Islet precursor cell (in vitro differentiated cells): ENCODE measurements around the gene INPP1.
"Not testable (repeated sequence)": the region's sequence is repeated elsewhere in the genome, so short reads cannot be mapped to it uniquely, and the experiment has no call there.

Experiments
- DNase-seq: peaks from one replicate; pipeline ENCODE4 v3.0.0-alpha.2; 2018

INPP1 gene

DNA sequence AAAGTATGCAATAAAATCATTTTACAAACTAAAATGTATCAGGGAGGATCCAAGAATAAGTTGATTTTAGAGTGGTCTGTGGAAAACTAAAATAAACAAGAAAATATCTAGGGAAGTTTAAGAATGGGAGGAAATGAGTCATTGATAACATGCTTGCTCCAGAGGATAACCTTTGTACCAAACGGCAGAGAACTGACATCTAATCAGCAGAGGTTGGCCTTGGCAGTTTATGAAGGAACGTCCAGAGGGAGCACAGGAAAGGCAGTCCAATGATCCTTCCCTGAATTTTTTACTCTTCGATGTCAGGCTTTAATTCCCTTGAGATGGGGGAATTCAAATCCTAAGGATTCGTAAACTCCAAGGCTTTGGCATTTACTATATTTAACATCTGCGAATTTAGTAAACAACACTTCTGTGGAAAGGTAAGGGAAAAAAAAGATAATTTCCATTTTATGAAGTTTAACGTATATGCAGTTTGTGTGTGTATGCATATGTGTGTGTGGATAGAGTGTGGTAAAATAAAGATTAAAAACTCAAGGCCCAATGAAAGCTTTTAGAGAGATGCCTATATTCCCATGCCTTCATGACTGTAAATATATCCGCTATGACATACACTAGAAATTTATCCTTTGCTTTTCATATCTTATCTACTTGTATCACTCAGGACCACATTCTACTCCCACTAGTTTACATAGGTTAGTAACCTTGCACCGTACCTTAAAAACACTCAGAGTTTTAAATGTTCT, 8.7 kb upstream of the INPP1 start:
- DNase-seq, result no peak

GRCh38 chr2:190335225-190335559, 8.2 kb upstream of the INPP1 start:
- DNase-seq, result no peak

DNA sequence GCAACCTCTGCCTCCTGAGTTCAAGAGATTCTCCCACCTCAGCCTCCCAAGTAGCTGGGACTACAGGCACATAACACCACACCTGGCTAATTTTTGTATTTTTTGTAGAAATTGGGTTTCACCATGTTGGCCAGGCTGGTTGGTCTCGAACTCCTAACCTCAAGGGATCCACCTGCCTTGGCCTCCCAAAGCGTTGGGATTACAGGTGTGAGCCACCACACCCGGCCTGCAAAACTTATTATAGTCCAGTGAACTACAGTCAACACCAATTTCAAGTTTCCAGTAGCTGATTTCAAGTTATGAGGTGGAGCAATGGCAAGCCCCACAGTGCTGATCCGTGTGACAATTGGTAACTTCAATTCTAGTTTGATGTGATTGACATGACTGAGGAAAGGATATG, 7.8 kb upstream of the INPP1 start:
- not testable (repeated sequence) for DNase-seq

GRCh38 chr2:190336420-190336819, 7.0 kb upstream of the INPP1 start:
- no peak for DNase-seq

GRCh38 chr2:190338453-190338852, 4.9 kb upstream of the INPP1 start:
- no peak for DNase-seq

- DNase-seq, result no peak
Observed at GRCh38 chr2:190339394-190339793, 4.0 kb upstream of the INPP1 start.

DNA sequence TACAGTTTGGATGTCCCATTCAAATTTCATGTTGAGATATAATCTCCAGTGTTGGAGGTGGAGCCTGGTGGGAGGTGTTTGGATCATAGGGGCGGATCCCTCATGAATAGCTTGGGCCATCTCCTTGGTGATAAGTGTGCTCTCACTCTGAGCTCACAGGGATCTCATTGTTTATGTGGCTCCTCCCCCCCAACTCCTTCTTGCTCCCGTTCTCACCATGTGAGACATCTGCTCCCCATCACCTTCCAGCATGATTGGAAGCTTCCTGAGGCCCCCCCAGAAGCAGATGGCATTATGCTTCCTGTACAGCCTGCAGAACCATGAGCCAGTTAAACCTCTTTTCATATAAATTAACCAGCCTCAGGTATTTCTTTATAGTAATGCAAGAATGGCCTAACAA, 3.0 kb upstream of the INPP1 start:
- peak; percentile 64 for DNase-seq

GRCh38 chr2:190342611-190343010, 778 bp upstream of the INPP1 start:
- DNase-seq, result no peak

- no peak for DNase-seq
Observed at GRCh38 chr2:190343089-190343535, 277 bp upstream of the INPP1 start.

DNA sequence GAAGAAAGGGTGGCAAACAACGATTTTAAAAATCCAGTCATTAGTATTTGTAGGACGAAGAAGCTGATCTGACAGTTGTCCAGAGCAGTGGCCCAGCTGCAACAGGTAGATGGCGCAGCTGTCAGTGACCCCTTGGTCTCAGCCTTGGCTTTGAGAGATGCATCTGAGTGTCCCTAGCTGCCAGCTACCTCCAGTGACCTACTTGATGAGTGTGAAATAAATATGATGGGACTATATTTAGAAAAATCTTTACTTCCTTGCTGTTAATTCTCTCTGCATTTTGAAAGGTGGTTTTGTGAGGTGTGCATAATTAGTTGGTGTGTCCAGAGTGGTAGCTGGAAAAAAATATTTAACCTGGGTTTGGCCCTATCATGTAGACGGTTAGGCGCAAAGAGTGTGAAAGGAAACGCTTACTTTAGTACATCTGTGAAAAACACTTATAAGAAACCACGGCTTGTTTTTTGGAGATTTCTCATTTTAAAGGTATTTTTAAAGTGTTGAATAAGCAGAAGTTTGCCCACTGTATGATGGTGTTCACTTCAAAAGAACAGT, 963 bp downstream of the INPP1 start:
- DNase-seq, result peak; percentile 77

- no peak for DNase-seq
Observed at GRCh38 chr2:190350371-190350770, 7.0 kb downstream of the INPP1 start.

- no peak for DNase-seq
Observed at GRCh38 chr2:190351955-190352354, 8.6 kb downstream of the INPP1 start.

DNA sequence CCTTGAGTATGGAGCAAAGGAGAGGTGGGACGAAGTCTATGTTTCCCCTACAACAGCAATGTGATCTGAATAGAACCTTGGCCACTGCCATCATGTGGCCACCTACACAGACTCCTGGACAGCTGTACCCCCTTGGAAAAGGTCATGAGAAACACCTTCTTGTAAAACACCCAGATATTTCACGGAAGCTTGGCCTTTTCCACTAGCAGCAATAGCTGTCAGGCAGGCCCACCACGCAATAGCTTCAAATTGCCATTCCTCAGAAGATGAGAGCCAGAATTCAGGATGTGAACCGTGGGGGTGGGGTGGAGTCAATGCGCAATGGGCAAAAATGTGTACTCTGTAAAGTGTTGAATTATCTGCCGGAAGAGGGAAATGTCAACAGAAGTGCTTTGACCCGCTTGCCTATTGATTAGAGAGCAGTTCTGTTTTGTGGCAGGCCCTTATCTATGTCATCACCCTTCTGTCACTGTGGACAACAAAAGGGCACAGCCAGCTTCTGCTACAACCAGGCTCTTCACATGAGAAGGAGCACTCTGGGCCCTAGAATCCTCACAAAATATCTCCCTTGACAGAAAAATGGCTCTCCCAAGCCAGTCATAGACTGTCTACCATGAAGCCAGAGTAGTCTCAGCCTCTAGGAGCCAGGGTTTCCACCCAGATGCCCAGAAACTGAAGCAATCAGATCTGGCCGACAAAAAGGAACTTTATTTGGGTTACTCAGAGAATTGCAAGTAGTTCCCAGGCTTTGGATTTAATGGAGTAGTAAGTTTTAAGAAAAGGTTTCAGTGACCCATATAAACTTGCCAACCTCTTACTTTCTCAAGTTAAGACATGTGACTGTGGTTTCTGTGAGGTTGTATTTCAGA, 9.5 kb downstream of the INPP1 start:
- no peak for DNase-seq

GRCh38 chr2:190353537-190353899, 10.1 kb downstream of the INPP1 start:
- no peak for DNase-seq

GRCh38 chr2:190354003-190354690, 10.8 kb downstream of the INPP1 start:
- no peak for DNase-seq

DNA sequence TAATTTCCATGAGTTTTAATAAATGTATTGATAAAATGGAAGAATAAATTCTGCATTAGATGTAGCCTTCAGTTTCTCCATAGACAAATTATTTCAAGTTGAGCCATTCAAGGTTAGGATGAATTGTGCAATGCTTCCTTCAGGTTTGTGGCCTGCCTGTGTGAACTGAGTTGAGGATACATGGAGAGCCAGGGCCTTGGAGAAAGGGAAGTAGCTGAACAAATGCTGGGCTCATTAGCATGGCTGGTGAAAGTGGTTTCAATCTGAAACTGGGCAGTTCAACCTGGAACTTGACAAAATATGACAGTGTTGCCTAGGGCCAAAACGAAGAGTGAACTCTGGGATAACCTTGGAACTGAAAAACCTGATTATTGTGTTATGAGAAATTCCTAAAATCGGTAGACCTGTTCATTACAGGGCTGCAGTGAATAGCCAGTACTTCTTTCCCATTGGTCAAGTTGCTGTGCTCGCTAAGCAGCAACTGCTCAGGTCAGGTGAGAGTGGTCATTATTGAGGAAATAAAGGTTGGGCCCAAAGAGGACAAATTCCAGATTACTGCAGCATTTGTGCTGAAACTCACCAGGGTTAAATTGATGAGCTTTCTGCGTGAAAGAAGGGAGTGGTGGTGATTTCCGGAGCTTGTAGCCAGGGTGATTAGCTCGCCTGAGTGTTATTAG, 12.7 kb downstream of the INPP1 start:
- no peak for DNase-seq

DNA sequence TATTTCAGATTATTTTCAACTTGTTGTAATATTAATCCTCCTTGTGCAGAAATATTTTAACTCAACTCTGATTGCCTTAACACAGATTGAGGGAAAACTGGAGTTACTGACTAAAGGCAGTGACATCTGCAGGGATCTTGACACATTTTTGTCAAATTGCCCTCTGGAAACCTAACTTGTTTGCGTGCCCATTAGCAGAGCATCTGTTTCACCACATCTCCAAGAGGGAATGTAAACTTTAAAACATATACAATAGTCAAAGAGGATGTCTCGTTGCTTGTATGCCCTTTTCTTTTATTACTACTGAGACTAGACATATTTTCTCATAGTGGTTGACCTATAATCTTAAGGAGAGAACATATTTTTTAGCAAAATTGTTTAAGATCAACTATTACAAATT, 14.2 kb downstream of the INPP1 start:
- no peak for DNase-seq

DNA sequence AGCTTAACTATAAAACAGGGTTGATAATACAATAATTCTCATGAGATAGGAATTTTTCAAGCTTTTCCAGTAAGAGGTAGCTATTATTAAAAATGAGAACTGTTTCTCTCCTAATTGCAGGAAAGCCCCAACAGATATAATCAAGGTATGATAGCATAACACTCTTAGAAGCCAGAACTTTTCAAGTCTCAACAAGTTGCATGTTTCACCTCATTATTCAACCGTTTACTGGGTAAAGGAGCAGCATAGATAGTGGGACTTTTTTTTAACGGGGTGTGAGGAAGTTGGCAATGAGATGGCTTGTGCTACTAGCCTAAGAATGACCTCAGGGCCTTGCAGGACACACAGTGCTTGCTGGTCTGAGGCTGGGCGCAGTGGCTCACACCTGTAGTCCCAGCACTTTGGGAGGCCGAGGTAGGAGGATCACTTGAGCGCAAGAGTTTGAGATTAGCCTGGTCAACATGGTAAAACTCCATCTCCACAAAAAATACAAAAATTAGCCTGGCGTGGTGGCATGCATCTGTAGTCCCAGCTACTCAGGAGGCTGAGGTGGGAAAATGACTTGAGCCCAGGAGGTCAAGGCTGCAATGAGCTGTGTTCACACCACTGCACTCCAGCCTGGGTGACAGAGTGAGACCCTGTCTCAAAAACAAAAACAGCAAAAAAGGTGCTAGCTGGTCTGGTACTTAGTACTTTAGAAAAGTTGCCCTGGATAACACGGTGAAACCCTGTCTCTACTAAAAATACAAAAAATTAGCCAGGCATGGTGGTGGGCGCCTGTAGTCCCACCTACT, 15.5 kb downstream of the INPP1 start:
- DNase-seq, result not testable (repeated sequence)

DNA sequence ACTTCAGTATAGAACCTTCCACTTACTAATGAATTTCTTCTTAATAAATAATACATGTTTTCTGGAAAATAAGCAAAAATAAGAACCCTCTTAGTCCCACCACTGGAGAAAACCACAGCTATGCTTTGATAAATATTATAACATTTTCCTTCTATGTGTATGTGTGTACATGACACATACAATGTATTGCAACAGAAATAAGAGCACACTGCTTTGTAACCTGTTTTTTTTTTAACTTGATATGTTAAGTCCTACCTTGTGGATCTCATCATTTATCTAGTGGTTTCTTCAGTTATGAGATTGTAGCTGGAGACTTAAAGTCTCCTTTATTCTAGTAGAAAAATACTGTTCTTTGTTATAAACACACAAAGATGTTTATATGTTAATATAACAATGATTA, 17.2 kb downstream of the INPP1 start:
- DNase-seq, result no peak

- DNase-seq, result no peak
Observed at GRCh38 chr2:190360965-190361364, 17.6 kb downstream of the INPP1 start.

DNA sequence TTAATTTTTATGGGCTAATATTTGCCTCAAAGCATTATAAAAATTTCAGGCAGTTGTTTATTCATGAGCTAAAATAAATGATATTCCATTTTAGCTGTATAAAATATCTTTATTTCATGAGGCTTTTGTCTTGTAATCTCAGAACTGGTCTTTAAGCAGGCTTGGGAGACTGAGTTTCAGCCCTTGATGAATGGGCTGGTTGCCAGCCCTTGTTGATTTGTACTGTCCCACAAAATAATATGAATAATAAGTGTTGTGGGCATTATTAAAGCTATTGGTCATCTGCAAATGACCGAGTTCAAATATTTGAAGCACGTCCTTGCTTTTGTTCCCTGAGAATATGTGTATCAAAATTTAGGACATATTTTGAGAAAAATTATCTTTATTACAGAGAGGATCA, 18.2 kb downstream of the INPP1 start:
- DNase-seq, result no peak

- no peak for DNase-seq
Observed at GRCh38 chr2:190362894-190363293, 19.5 kb downstream of the INPP1 start.
